Endothelial cell of umbilical vein (primary cell): ENCODE data around the gene MUC3A. TPM values are rescaled to one million over a fixed set of nuclear protein-coding genes. Genes with fewer than 3 reads are reported as not detected.
A peak's percentile ranks its signal among the peaks of the same experiment; 100 is the strongest.

ENCODE experiments used
- BruUV-seq: library from RNA; stranded (reverse); fragments of 400-500 nt; replicated peaks from 2 replicates; lab custom pipeline; 2021; lab: Mats Ljungman, UMichigan
- CTCF ChIA-PET: fragments of 300-600, 350-600 bp; sonication (Branson Sonifier 250); formaldehyde crosslinking; loops from one replicate; lab custom pipeline; 2021; ENCODE audit warnings: antibody characterized with exemption, inconsistent platforms; lab: Charles Lee
- POLR2A ChIA-PET: fragments of 300-600, 350-600 bp; sonication (Branson Sonifier 250); formaldehyde crosslinking; loops from one replicate; lab custom pipeline; 2021; ENCODE audit warnings: antibody characterized with exemption, inconsistent platforms; lab: Charles Lee
- DNase-seq: peaks from one replicate; pipeline ENCODE4 v3.0.0-alpha.2; 2011; ENCODE audit warnings: low read depth, low spot score
- FAIRE-seq: peaks from 2 replicates; lab custom pipeline; 2011; peaks lifted over from hg19 to GRCh38; lab: Jason Lieb, UNC
- H2AFZ ChIP-seq: 2 replicates; pipeline ENCODE4 v1.6.0; 2012; ENCODE audit warnings: low read depth, low read length, control low read depth, inconsistent platforms
- H3K27ac ChIP-seq: 2 replicates; pipeline ENCODE4 v1.5.1; 2011; ENCODE audit warnings: low read depth, mild to moderate bottlenecking, control low read depth, low read length, moderate library complexity; ENCODE audit not compliant: insufficient read depth
- H3K27me3 ChIP-seq, 2 experiments: 2 replicates each; pipeline versions ENCODE4 v1.6.0 to v1.6.1; 2011; ENCODE audit warnings: low read length in 2 of 2, mixed read lengths in 1 of 2; ENCODE audit not compliant: control insufficient read depth in 2 of 2, insufficient read depth in 2 of 2
- H3K36me3 ChIP-seq, 2 experiments: 2 replicates in 1 of 2; 3 replicates in 1 of 2; pipeline ENCODE4 v1.5.1; 2011; ENCODE audit warnings: low read length in 2 of 2, mild to moderate bottlenecking in 1 of 2, moderate library complexity in 1 of 2; ENCODE audit not compliant: control insufficient read depth in 2 of 2, insufficient read depth in 2 of 2; ENCODE audit errors: extremely low read depth in 1 of 2
- H3K4me1 ChIP-seq: 3 replicates; pipeline ENCODE4 v1.5.1; 2011; ENCODE audit warnings: mild to moderate bottlenecking, low read length; ENCODE audit not compliant: control insufficient read depth, insufficient read depth; ENCODE audit errors: extremely low read depth
- H3K4me2 ChIP-seq: 2 replicates; pipeline ENCODE4 v1.6.1; 2011; ENCODE audit warnings: low read length, control low read depth, mixed read lengths; ENCODE audit not compliant: insufficient read depth
- H3K4me3 ChIP-seq, 3 experiments: fragments of 200-600 bp in 1 of 3; sonication (generic), shearing (Covaris generic) in 1 of 3; replicated peaks in 1 of 3; 2 replicates each; pipeline ENCODE4 v1.5.1; 2011 to 2016; ENCODE audit warnings: control low read depth in 3 of 3, low read length in 3 of 3, mild to moderate bottlenecking in 2 of 3, inconsistent platforms in 1 of 3, low read depth in 1 of 3, moderate library complexity in 1 of 3; ENCODE audit not compliant: insufficient read depth in 1 of 3
- H3K79me2 ChIP-seq: 2 replicates; pipeline ENCODE4 v1.6.0; 2012; ENCODE audit warnings: low read length, inconsistent platforms; ENCODE audit not compliant: control insufficient read depth, insufficient read depth
- H3K9ac ChIP-seq: replicated peaks from 2 replicates; pipeline ENCODE3; 2011; ENCODE audit warnings: low read length, control low read depth; ENCODE audit not compliant: insufficient read depth; ENCODE audit errors: extremely low read depth
- H3K9me1 ChIP-seq: replicated peaks from 3 replicates; pipeline ENCODE4 v1.6.0; 2011; ENCODE audit warnings: mild to moderate bottlenecking, low read length; ENCODE audit not compliant: control insufficient read depth, insufficient read depth; ENCODE audit errors: extremely low read depth
- H3K9me3 ChIP-seq: replicated peaks from 2 replicates; pipeline ENCODE4 v1.5.1; 2012; ENCODE audit warnings: low read length, inconsistent platforms; ENCODE audit not compliant: control insufficient read depth, insufficient read depth
- H4K20me1 ChIP-seq: replicated peaks from 2 replicates; pipeline ENCODE3; 2011; ENCODE audit warnings: mild to moderate bottlenecking, low read length; ENCODE audit not compliant: control insufficient read depth, insufficient read depth; ENCODE audit errors: extremely low read depth
- EZH2 ChIP-seq: IDR thresholded peaks from 2 replicates; pipeline ENCODE4 v1.6.1; 2012; ENCODE audit warnings: borderline replicate concordance, low read depth, mild to moderate bottlenecking, moderate library complexity, low read length, inconsistent platforms; ENCODE audit not compliant: severe bottlenecking
- FOS ChIP-seq: IDR thresholded peaks from 2 replicates; pipeline ENCODE4 v1.6.1; 2011; ENCODE audit warnings: mild to moderate bottlenecking, low read length, moderate library complexity, borderline replicate concordance; ENCODE audit not compliant: insufficient read depth
- GATA2 ChIP-seq: IDR thresholded peaks from 2 replicates; pipeline ENCODE4 v1.7.0; 2011; ENCODE audit warnings: low read depth, mild to moderate bottlenecking, moderate library complexity, mixed read lengths, low read length; ENCODE audit not compliant: insufficient read length, insufficient read depth
- JUN ChIP-seq: IDR thresholded peaks from 2 replicates; pipeline ENCODE4 v1.6.1; 2011; ENCODE audit warnings: borderline replicate concordance, low read depth; ENCODE audit not compliant: insufficient read length, insufficient read depth
- MYC ChIP-seq: IDR thresholded peaks from one replicate; pipeline ENCODE4 v1.6.1; 2011; ENCODE audit warnings: mild to moderate bottlenecking, low read depth, low read length
- POLR2A ChIP-seq: IDR thresholded peaks from 2 replicates; pipeline ENCODE4 v1.6.1; 2012; ENCODE audit warnings: low read depth, mild to moderate bottlenecking, control low read depth, low read length
- POLR2AphosphoS5 ChIP-seq: IDR thresholded peaks from 2 replicates; pipeline ENCODE4 v1.6.1; 2012; ENCODE audit warnings: low read depth, mild to moderate bottlenecking, control low read depth, low read length, moderate library complexity; ENCODE audit not compliant: insufficient read depth
- dilution Hi-C: fragments of 300-500 bp; cut with MboI; formaldehyde crosslinking; loops from one replicate; pipeline ENCODE4 v1.15.0; 2019; ENCODE audit warnings: low sequenced_read_pairs; ENCODE audit not compliant: extremely low pct_ligation_motif_present
- intact Hi-C: fragments of 100-400 bp; cut with micrococcal nuclease; formaldehyde crosslinking; loops from one replicate; pipeline ENCODE4 v1.10.0; 2022
- polyA plus RNA-seq, 4 experiments: library from polyadenylated mRNA; depleted of rRNA in 3 of 4; stranded (reverse) in 3 of 4; unstranded in 1 of 4; fragments of >200 nt; gene quantifications; 2 replicates each; pipeline versions ENCODE4 v1.2.1 to v1.2.3, GENCODE V29; 2011 to 2012; ENCODE audit warnings: missing spikeins in 1 of 4
- total RNA-seq: library from RNA; stranded (reverse); gene quantifications from 2 replicates; pipeline ENCODE4 v1.2.3, GENCODE V29; 2021
- TF ChIP-seq, protein P1 (sequence below), 2 donors: IDR thresholded peaks; 1 replicate in 1 of 2; 2 replicates in 1 of 2; pipeline ENCODE4 v1.5.1; 2011; ENCODE audit warnings: low read length in 2 of 2, mild to moderate bottlenecking in 2 of 2, moderate library complexity in 2 of 2, control low read depth in 1 of 2, inconsistent platforms in 1 of 2, low read depth in 1 of 2; ENCODE audit not compliant: insufficient read depth in 1 of 2; ENCODE audit errors: extremely low read depth in 1 of 2

MUC3A gene
- total and polyA plus RNA-seq, 2 donors (not counting 3 experiments of a cell fraction or from before 2014, with no cell fraction given) = not detected

GRCh38 chr7:100942045-100942774 lies 7.1 kb upstream of the MUC3A start:
- peak; percentile 90 for FAIRE-seq
- BruUV-seq = no TSS peak
- CTCF ChIA-PET = interaction anchor here (0.9 to 1.0 kb wide), 2 partner anchors 8 to 13 kb away, joined by 3 read pairs; no protein-coding TSS in a partner anchor

More at GRCh38 chr7:100942045-100942774, 7.1 kb upstream of the MUC3A start:
- H3K27me3 ChIP-seq = peaks cover 0 to 4% of the 10 kb centered on the region in 2 experiments
- peak overlapping the region; percentile 7 for H3K4me2 ChIP-seq
- no peak overlapping the region for H3K9ac ChIP-seq
- H3K79me2 ChIP-seq = no peaks in the 10 kb centered on the region
- intact Hi-C loops (no loop called here), dilution Hi-C loops (no loop called here)
- H3K27ac ChIP-seq = no peak overlapping the region
- H3K36me3 ChIP-seq = no peaks in the 10 kb centered on the region
- H4K20me1 ChIP-seq = no peaks in the 10 kb centered on the region
- H3K9me1 ChIP-seq = no peaks in the 10 kb centered on the region
- H3K9me3 ChIP-seq = no peaks in the 10 kb centered on the region
- POLR2A ChIA-PET = no interaction called here
- peaks cover 6% of the 10 kb centered on the region for H3K4me1 ChIP-seq
- H2AFZ ChIP-seq = no peak overlapping the region
- no peak for TF ChIP-seq MYC
- TF ChIP-seq POLR2A = no peak
- no peak for TF ChIP-seq JUN
- TF ChIP-seq FOS = no peak
- no peak for TF ChIP-seq EZH2
- TF ChIP-seq, protein P1, sequence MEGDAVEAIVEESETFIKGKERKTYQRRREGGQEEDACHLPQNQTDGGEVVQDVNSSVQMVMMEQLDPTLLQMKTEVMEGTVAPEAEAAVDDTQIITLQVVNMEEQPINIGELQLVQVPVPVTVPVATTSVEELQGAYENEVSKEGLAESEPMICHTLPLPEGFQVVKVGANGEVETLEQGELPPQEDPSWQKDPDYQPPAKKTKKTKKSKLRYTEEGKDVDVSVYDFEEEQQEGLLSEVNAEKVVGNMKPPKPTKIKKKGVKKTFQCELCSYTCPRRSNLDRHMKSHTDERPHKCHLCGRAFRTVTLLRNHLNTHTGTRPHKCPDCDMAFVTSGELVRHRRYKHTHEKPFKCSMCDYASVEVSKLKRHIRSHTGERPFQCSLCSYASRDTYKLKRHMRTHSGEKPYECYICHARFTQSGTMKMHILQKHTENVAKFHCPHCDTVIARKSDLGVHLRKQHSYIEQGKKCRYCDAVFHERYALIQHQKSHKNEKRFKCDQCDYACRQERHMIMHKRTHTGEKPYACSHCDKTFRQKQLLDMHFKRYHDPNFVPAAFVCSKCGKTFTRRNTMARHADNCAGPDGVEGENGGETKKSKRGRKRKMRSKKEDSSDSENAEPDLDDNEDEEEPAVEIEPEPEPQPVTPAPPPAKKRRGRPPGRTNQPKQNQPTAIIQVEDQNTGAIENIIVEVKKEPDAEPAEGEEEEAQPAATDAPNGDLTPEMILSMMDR (IDR thresholded peaks at IDR 0.05; ENCODE audit: extremely low read depth in 1 of 2, insufficient read depth in 1 of 2, low read depth in 1 of 2, low read length in 2 of 2) = no peak
- no peak for TF ChIP-seq GATA2
- TF ChIP-seq POLR2AphosphoS5 = no peak
- H3K4me3 ChIP-seq = no peak overlapping the region
- peak; percentile 83 for DNase-seq
